ENCODE data around the gene TMEM222. TPM values are rescaled to one million over a fixed set of nuclear protein-coding genes. Genes with fewer than 3 reads are reported as not detected.
A peak's percentile ranks its signal among the peaks of the same experiment; 100 is the strongest.
"Not testable (repeated sequence)": the region's sequence is repeated elsewhere in the genome, so short reads cannot be mapped to it uniquely, and the experiment has no call there.

Gene TMEM222
- total RNA-seq, result 20.9 and 38.1 TPM in 2 replicates

- peak; percentile 93 to 99 for DNase-seq (ENCODE audit: low read depth in 2 of 2)
Measured at GRCh38 chr1:27321813-27322568, at the start of gene TMEM222. Gene TMEM222 (plus strand): TSS chr1:27322163. CDS start chr1:27322198, 35 bp downstream.

DNA sequence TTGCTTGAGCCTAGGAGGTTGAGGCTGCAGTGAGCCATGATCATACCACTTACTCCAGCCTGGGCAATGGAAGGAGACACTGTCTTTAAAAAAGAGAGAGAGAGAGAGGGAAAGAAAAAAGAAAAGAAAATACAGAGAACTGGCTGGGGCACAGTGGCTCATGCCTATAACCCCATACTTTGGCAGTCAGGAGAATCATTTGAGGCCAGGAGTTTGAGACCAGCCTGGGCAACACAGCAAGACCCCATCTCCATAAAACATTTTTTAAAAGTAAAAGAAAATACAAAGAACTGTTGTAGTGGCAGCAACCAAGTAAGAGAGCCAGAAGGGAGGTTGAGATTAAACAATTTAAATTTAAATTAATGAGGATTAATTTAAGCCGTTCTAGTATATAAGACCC, 47.8 kb upstream of the TMEM222 start:
- DNase-seq (ENCODE audit: low read depth in 2 of 2), result no peak

DNA sequence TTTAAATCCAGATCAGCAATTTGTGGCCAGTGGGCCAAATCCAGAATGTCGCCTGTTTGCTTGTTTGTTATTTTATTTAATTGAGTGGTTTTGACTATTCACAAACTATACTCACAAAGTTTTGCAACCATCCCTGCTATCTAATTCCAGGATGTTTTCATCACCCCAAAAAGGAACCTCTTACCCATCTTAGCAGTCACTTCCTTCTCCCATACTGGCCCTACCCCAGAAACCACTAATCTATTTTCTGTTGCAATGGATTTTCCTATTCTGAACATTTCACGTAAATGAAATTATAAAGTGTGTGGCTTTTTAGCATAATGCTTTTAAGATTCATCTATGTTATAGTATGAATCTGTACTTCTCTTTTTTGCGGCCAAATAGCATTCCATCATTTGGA, 46.3 kb upstream of the TMEM222 start:
- DNase-seq (ENCODE audit: low read depth in 2 of 2), result no peak

DNA sequence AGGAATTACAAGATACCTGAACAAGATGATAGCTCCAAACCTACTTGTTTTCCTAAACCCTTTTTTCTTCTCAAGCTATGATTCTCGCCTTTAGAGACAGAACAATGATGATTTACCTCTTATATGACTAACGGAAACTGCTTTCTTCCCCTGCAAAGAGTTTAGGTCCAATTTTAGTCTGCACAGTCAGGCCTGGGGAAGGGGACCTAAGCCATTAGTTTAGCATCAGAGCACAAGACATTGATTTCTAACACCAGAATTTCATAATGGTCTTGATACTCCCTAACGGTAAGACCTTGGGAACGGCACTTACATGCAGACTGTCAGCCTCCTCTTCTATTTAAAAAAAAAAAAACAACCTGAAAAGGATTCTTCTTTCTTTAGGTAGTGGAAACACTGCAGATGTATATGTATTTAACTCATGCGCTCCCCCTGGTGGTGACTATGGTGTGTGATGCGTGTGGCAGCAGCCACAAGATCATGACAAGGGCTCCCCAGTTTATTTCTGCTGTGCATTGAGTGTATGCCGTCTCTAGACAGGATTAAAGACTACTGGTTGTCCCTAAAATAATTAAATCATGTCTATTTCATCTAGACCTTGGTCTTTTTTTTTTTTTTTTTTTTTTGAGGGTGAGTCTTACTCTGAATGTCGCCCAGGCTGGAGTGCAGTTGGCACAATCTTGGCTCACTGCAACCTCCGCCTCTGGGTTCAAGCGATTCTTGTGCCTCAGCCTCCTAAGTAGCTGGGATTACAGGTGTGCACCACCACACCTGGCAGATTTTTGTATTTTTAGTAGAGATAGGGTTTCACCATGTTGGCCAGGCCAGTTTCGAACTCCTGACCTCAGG, 37.3 kb upstream of the TMEM222 start:
- peak; percentile 50 to 79 for DNase-seq (ENCODE audit: low read depth in 2 of 2)

DNA sequence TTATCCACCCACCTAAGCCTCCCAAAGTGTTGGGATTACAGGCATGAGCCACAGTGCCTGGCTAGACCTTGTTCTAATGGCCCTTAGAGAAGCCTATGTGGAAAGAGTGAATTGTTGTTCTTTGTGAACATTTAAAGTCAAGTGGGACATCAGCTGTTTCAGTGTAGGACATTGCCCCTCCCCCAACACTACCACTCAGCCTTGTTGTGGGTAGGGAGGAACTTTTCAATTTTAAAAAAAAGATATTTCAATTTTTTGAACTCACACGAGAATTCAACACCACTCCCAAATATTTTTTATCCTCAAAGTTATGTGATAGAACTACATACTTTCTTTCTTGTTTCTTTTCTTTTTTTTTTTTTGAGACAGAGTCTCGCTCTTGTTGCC, 36.7 kb upstream of the TMEM222 start:
- DNase-seq (ENCODE audit: low read depth in 2 of 2), result no peak

DNA sequence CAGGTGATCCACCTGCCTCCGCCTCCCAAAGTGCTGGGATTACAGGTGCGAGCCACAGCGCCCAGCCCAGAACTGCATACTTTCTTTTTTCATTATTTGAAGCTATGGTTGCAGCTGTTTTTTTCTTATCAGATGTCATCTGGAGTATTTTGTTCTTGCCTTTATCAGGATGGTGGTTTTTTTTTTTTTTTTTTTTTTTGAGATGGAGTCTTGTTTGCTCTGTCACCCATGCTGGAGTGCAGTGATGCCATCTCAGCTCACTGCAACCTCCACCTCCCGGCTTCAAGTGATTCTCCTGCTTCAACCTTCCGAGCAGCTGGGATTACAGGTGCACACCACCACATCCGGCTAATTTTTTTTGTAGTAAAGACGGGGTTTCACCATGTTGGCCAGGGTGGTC, 36.1 kb upstream of the TMEM222 start:
- not testable (repeated sequence) for DNase-seq (ENCODE audit: low read depth in 2 of 2)

- not testable (repeated sequence) for DNase-seq (ENCODE audit: low read depth in 2 of 2)
Measured at GRCh38 chr1:27289125-27289524, 32.8 kb upstream of the TMEM222 start.

- no peak for DNase-seq (ENCODE audit: low read depth in 2 of 2)
Measured at GRCh38 chr1:27290581-27290980, 31.4 kb upstream of the TMEM222 start.

GRCh38 chr1:27292106-27292505, 29.9 kb upstream of the TMEM222 start:
- no peak for DNase-seq (ENCODE audit: low read depth in 2 of 2)

- DNase-seq (ENCODE audit: low read depth in 2 of 2), result no peak
Measured at GRCh38 chr1:27293915-27294314, 28.0 kb upstream of the TMEM222 start.

- peak; percentile 7 to 48 for DNase-seq (ENCODE audit: low read depth in 2 of 2)
Measured at GRCh38 chr1:27296773-27297291, 25.1 kb upstream of the TMEM222 start.

DNA sequence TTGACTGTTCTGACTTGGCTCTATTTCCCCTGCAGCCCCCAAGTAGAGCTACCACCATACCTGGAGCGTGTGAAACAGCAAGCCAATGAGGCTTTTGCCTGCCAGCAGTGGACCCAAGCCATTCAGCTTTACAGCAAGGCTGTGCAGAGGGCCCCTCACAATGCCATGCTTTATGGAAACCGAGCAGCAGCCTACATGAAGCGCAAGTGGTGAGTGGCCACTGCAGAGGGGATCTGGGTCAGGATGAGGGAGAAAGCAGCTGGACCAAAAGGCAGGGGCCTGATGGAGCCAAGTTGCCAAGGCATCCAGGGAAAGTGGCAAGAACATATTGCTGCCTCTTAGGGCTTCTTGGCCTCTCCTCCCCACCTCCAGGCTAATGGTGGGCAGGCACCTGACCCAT, 24.1 kb upstream of the TMEM222 start:
- no peak for DNase-seq (ENCODE audit: low read depth in 2 of 2)

GRCh38 chr1:27298632-27299384, 23.2 kb upstream of the TMEM222 start:
- DNase-seq (ENCODE audit: low read depth in 2 of 2), result no peak

DNA sequence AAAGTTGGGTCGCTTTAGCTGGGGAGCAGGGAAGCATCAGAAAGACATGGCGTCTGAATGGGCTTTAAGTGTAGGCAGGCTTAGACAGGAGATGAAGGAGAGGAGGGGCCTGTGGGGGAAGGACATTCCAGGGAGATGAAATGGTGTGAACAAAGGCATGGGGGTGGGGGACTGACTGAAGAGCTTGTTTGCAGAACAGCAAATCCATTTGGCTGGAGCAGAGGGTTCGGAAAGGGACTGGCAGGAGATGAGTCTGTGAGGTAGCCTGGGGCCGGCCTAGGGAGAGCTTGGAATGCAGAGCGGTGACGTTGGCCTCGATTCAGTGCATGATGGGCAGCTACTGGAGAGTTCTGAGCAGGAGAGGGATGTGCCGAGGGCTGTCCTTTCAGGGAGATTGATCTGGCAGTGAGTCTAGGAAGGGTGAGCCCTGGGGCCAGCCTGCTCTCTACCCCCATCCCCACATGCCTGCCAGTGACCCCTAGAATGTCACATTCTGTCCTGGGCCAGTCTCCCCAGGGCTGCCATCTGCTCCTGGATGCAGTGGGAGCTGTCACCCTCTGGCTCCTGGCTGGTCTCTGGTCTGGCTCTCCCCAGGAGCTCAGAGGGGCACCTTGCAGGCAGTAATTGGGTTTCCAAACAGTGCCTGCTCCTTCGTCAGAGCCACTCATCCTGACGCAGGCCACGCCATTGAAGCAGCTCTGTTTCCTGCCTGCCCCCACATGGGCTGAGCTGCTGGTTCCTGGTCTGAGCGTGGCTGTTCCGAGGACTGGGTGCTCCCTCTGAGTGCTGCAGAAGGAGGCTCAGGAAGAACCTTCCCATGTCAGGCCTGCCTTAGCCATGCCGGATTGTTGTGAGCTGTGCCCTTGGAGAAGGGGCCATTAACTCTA, 22.3 kb upstream of the TMEM222 start:
- peak in 1 of 2 donors; percentile 17 for DNase-seq (ENCODE audit: low read depth in 2 of 2)

DNA sequence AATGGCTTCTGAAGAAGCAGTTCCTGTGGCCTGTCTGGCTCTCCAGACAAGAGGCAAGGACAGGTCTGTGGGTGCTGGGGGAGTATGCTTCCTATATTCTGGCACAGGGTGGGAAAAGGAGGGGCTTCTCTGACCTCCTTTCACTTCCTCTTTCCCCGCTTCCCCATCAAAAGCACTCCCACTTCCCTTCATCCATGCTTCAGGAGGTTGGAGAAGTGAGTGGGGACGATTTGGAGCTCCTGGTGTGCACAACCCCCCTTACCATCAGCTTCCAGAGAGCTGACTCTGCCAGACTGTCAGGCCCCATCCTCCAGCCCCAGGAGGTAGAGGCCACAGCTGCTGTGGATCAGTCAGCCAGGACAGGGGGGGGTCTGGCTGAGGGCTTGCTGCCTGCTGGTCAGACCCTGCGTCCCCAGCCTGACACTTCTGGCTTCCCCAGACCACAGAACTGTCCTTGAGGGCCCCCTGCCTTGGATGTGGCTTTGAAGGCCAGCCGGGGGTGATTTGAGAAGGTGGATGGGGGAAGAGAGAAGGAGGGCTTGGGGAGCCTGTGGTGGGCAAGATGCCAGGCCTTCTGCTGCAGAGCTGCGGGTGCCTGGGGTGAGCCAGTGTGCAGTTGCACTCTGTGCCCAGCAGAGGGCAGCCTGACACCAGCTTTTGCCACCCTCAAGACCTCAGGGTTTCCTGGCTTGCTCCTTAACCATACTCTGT, 21.5 kb upstream of the TMEM222 start:
- DNase-seq (ENCODE audit: low read depth in 2 of 2), result peak; percentile 49 to 81

DNA sequence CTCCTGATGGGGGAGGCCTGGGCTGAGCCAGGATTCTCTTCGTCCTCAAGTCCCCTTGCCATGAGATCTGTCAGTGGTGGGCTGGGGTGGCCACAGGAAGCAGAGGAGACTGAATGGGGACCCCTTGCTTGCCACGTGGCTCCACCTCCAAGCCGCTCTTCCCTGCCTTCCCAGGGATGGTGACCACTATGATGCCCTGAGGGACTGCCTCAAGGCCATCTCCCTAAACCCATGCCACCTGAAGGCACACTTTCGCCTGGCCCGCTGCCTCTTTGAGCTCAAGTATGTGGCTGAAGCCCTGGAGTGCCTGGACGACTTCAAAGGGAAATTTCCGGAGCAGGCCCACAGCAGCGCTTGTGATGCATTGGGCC, 20.9 kb upstream of the TMEM222 start:
- no peak for DNase-seq (ENCODE audit: low read depth in 2 of 2)

GRCh38 chr1:27301582-27302199, 20.3 kb upstream of the TMEM222 start:
- DNase-seq (ENCODE audit: low read depth in 2 of 2), result no peak

DNA sequence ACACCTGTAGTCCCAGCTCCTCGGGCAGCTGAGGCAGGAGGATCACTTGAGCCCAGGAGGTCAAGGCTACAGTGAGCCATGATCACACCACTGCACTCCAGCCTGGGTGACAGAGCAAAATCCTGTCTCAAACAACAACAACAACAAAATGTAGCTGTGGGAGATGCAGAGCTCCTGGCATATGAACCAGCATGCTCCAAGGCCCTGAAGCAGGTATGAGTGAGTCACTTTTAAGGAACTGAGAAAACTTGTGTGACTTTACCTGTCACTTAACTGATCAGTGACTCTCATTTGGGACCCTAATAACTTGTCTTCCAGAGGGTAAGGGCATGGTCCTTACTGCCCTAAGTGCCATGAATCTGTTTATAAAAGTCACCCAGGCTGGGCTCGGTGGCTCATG, 19.4 kb upstream of the TMEM222 start:
- no peak for DNase-seq (ENCODE audit: low read depth in 2 of 2)

DNA sequence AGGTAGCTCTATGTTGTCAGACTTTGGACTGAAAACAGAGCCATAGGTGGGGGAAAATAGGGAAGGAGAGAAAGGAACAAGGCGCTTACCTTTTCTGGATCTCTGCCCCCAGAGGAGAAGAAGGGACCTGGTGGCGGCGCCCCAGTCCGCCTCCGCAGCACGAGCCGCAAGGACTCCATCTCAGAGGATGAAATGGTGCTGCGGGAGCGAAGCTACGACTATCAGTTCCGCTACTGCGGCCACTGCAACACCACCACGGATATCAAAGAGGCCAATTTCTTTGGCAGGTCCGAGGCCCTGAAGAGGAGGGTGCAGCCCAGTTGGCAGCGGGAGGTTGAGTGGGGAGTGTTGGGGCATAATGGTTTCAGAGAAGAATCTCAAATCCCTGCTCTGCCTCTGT, 18.5 kb upstream of the TMEM222 start:
- no peak for DNase-seq (ENCODE audit: low read depth in 2 of 2)

DNA sequence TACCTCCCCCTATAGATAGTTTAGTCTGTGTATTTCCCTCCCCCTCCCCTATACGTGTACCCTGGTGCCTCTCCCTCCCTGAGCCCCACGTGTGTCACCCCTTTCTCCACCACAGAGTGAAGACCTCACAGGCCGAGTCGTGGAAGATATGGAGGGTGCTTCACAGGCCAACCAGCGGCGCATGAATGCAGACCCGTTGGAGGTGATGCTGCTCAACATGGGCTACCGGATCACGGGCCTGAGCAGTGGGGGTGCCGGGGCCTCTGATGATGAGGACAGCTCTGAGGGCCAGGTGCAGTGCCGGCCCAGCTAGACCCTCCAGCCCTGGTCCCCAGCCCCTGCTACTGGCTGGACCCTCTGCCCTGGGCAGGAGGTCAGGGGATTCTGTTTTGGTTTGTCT, 15.9 kb upstream of the TMEM222 start:
- no peak for DNase-seq (ENCODE audit: low read depth in 2 of 2)
